ENCODE results near the gene FAM234B. TPM values are rescaled to one million over a fixed set of nuclear protein-coding genes. Genes with fewer than 3 reads are reported as not detected.
A peak's percentile ranks its signal among the peaks of the same experiment; 100 is the strongest.

FAM234B gene
- total and polyA plus RNA-seq, 2 of the 8 experiments (the other 6 are each of a cell fraction or from before 2014, with no cell fraction given) = 12.5 to 29.1 TPM

GRCh38 chr12:13087766-13088165, 43.6 kb downstream of the FAM234B start:
- Histone ChIP-seq H2AK5ac (ENCODE audit: low read depth, low read length) (peak overlapping the region; percentile 87; the same call in 1 of the 2 replicates), H2BK15ac (ENCODE audit: low read length) (peak overlapping the region; percentile 75; the same call in 1 of the 2 replicates), H2BK12ac (ENCODE audit: low read depth, low read length) (peak overlapping the region; percentile 100), H3K4me3 (ENCODE audit: extremely low read depth in 1 of 4, insufficient read depth in 2 of 4, low read depth in 3 of 4, low read length in 4 of 4) (peak overlapping the region in 3 of 4 experiments; percentile 13 to 44 (median 21); a peak in 4 of 8 replicates), H4K8ac (ENCODE audit: extremely low read depth, insufficient read depth, low read length) (peak overlapping the region; percentile 81; the same call in 1 of the 2 replicates), H3K23ac (ENCODE audit: insufficient read length) (no peak overlapping the region), H3K23me2 (ENCODE audit: low read depth, low read length) (no peaks in the 10 kb centered on the region; the same call in 1 of the 2 replicates), H2BK120ac (replicated peaks; ENCODE audit: low read depth, low read length) (peak overlapping the region; percentile 99), H3K56ac (replicated peaks; ENCODE audit: insufficient read length, low read depth, low read length) (peak overlapping the region; percentile 9), H3K36me3 (ENCODE audit: control insufficient read depth in 2 of 4, insufficient read depth in 4 of 4, low read length in 3 of 4) (peaks cover 0 to 8% (median 3%) of the 10 kb centered on the region in 4 experiments; a peak in 4 of 8 replicates), H3K18ac (ENCODE audit: extremely low read depth, low read length) (peak overlapping the region; percentile 95), H3K27me3 (replicated peaks in 1 of 4; ENCODE audit: control insufficient read depth in 3 of 4, extremely low read depth in 1 of 4, insufficient read depth in 3 of 4, low read length in 3 of 4) (no peaks in the 10 kb centered on the region), H3K9me3 (ENCODE audit: insufficient read depth in 2 of 2, low read depth in 1 of 2, low read length in 1 of 2) (no peaks in the 10 kb centered on the region), H3K79me1 (ENCODE audit: low read depth, low read length) (no peaks in the 10 kb centered on the region), H3K9ac (replicated peaks in 1 of 4; ENCODE audit: extremely low read depth in 1 of 4, low read depth in 3 of 4, low read length in 3 of 4) (peak overlapping the region in 3 of 4 experiments; percentile 50 to 64 (median 50); a peak in 5 of 7 replicates), H2BK5ac (ENCODE audit: low read depth, low read length) (peak overlapping the region; percentile 95), H3K4me1 (replicated peaks in 1 of 4; ENCODE audit: control insufficient read depth in 3 of 4, insufficient read depth in 4 of 4, low read length in 3 of 4) (peaks cover 20 to 29% (median 26%) of the 10 kb centered on the region in 4 experiments), H4K20me1 (replicated peaks in 1 of 2; ENCODE audit: control insufficient read depth in 1 of 2, insufficient read depth in 2 of 2, low read length in 2 of 2) (no peaks in the 10 kb centered on the region), H2BK20ac (ENCODE audit: low read length) (peak overlapping the region; percentile 99), H4K5ac (ENCODE audit: insufficient read length, low read depth, low read length) (peak overlapping the region; percentile 93), H4K91ac (replicated peaks; ENCODE audit: insufficient read length, low read length) (peak overlapping the region; percentile 81), H3K27ac (ENCODE audit: low read depth, low read length) (peak overlapping the region; percentile 91), H3K4ac (replicated peaks; ENCODE audit: insufficient read length, low read depth, low read length) (peak overlapping the region; percentile 97), H3K14ac (ENCODE audit: insufficient read length) (peak overlapping the region; percentile 9), H3K79me2 (ENCODE audit: control insufficient read depth in 1 of 2, insufficient read depth in 2 of 2, low read length in 2 of 2) (no peaks in the 10 kb centered on the region), H3K4me2 (ENCODE audit: insufficient read depth in 1 of 2, low read depth in 2 of 2, low read length in 2 of 2) (peak overlapping the region; percentile 61 to 70), H2AFZ (ENCODE audit: low read length) (no peak overlapping the region)
- POLR2A ChIA-PET (ENCODE audit: partially characterized antibody) = interaction anchor here (0.6 to 4.9 kb wide), 20 partner anchors 9 to 1297 kb away, joined by 3 to 44 read pairs (median 4); partner anchors contain the start of genes FAM234B and GSG1
- peak; percentile 81 for FAIRE-seq
- DNase-seq (ENCODE audit: low read depth in 1 of 2, low spot score in 2 of 2) = peak in 1 of 2 experiments; percentile 60
- CTCF ChIA-PET (ENCODE audit: partially characterized antibody) = interaction anchor here (0.8 to 5.7 kb wide), 17 partner anchors 8 to 274 kb away, joined by 3 to 39 read pairs (median 5); no protein-coding TSS in a partner anchor
- WGBS, 2 experiments (ENCODE audit: extremely low coverage in 1 of 2, insufficient coverage in 1 of 2, insufficient read length in 1 of 2, insufficient replicate concordance in 2 of 2, low coverage in 1 of 2, low lambda C conversion rate in 2 of 2, missing lambda C conversion rate in 1 of 2) = 13% methylated on average over 5 of the region's 5 CpGs; no CpG with 5 or more reads in 1 of the 2 experiments
- TF ChIP-seq, protein P1, sequence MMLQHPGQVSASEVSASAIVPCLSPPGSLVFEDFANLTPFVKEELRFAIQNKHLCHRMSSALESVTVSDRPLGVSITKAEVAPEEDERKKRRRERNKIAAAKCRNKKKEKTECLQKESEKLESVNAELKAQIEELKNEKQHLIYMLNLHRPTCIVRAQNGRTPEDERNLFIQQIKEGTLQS (IDR thresholded peaks at IDR 0.05; ENCODE audit: insufficient read depth, low read depth, low read length) = no peak
- TF ChIP-seq TBP (IDR thresholded peaks at IDR 0.05; ENCODE audit: low read depth, low read length) (peak; percentile 72), TAF1 (IDR thresholded peaks at IDR 0.05; ENCODE audit: low read depth, low read length) (peak; percentile 43; the same call in 1 of the 2 replicates), RNF2 (IDR thresholded peaks at IDR 0.05; ENCODE audit: borderline replicate concordance, low read depth, low read length, missing control alignments, poor library complexity, severe bottlenecking) (no peak), POLR2AphosphoS5 (IDR thresholded peaks at IDR 0.05; ENCODE audit: low read depth, low read length) (peak; percentile 51; the same call in 1 of the 2 replicates)
